Skin of body (tissue), 2 donors: ENCODE results near the gene JAK3. TPM values are rescaled to one million over a fixed set of nuclear protein-coding genes. Genes with fewer than 3 reads are reported as not detected.
A peak's percentile ranks its signal among the peaks of the same experiment; 100 is the strongest.
"Not testable (repeated sequence)": the region's sequence is repeated elsewhere in the genome, so short reads cannot be mapped to it uniquely, and the experiment has no call there.

ENCODE experiments used
- DNase-seq: peaks from one replicate; lab custom pipeline; 2025; lab: John Stamatoyannopoulos, UW
- total RNA-seq: library from RNA; depleted of rRNA; stranded (reverse); fragments of >200 nt; gene quantifications from one replicate; pipeline ENCODE4 v1.2.3, GENCODE V29; 2014

JAK3 gene
- total RNA-seq: 3.4 TPM

- DNase-seq: peak; percentile 72
These were observed at the start of gene JAK3 for GRCh38 chr19:17847538-17848366. TSS of gene JAK3 (minus strand) at chr19:17847982. CDS start at chr19:17844417, 3,565 bp downstream.

GRCh38 chr19:17893766-17894165 is 46.0 kb upstream of the JAK3 start:
- DNase-seq: no peak

GRCh38 chr19:17889609-17890214 is 41.9 kb upstream of the JAK3 start:
- no peak for DNase-seq

- no peak for DNase-seq
These were observed 40.5 kb upstream of the JAK3 start for GRCh38 chr19:17888260-17888659.

GRCh38 chr19:17887221-17887620 is 39.4 kb upstream of the JAK3 start:
- DNase-seq: not testable (repeated sequence)

- no peak for DNase-seq
These were observed 38.7 kb upstream of the JAK3 start for GRCh38 chr19:17886515-17886914.

- DNase-seq: no peak
These were observed 36.0 kb upstream of the JAK3 start for GRCh38 chr19:17883627-17884410.

GRCh38 chr19:17881701-17882100 is 33.9 kb upstream of the JAK3 start:
- DNase-seq: no peak

GRCh38 chr19:17879466-17879865 is 31.7 kb upstream of the JAK3 start:
- DNase-seq: no peak

GRCh38 chr19:17877696-17878095 is 29.9 kb upstream of the JAK3 start:
- no peak for DNase-seq

GRCh38 chr19:17874758-17875135 is 27.0 kb upstream of the JAK3 start:
- no peak for DNase-seq

- DNase-seq: no peak
These were observed 26.3 kb upstream of the JAK3 start for GRCh38 chr19:17873786-17874757.

GRCh38 chr19:17872251-17873001 is 24.6 kb upstream of the JAK3 start:
- DNase-seq: no peak

- DNase-seq: no peak
These were observed 24.1 kb upstream of the JAK3 start, which contains the start of gene SLC5A5 for GRCh38 chr19:17871878-17872250. TSS of gene SLC5A5 (plus strand) at chr19:17871945. CDS start at chr19:17872320, 375 bp downstream.

GRCh38 chr19:17871032-17871877 is 23.5 kb upstream of the JAK3 start:
- DNase-seq: no peak

- no peak for DNase-seq
These were observed 21.4 kb upstream of the JAK3 start for GRCh38 chr19:17869114-17869608.

- DNase-seq: no peak
These were observed 20.9 kb upstream of the JAK3 start for GRCh38 chr19:17868669-17869068.

- no peak for DNase-seq
These were observed 19.2 kb upstream of the JAK3 start for GRCh38 chr19:17866964-17867486.
